Mammary epithelial cell (primary cell): Measurements from ENCODE around the gene RBM27.
"Not testable (repeated sequence)": the region's sequence is repeated elsewhere in the genome, so short reads cannot be mapped to it uniquely, and the experiment has no call there.

Experiments used
- CTCF ChIP-seq, 2 donors: IDR thresholded peaks in 1 of 2; conservative IDR thresholded peaks in 1 of 2; 2 replicates each; pipeline ENCODE4 v1.5.1; 2011 to 2012; ENCODE audit warnings: inconsistent platforms in 2 of 2, low read length in 2 of 2, mild to moderate bottlenecking in 2 of 2, control low read depth in 1 of 2, low read depth in 1 of 2; ENCODE audit not compliant: insufficient read depth in 1 of 2; ENCODE audit errors: extremely low read depth in 1 of 2
- EZH2 ChIP-seq: IDR thresholded peaks from 2 replicates; pipeline ENCODE4 v1.6.1; 2012; ENCODE audit warnings: low read length, inconsistent platforms, borderline replicate concordance

- not testable (repeated sequence) for TF ChIP-seq CTCF (conservative IDR thresholded peaks at IDR 0.05 in 1 of 2, IDR thresholded peaks at IDR 0.05 in 1 of 2; ENCODE audit: extremely low read depth in 1 of 2, insufficient read depth in 1 of 2, low read depth in 1 of 2, low read length in 2 of 2); EZH2
Observed at GRCh38 chr5:146194997-146195396, 8.4 kb upstream of the RBM27 start.
